Measurements from ENCODE around the gene NDUFS1.
"Not testable (repeated sequence)": the region's sequence is repeated elsewhere in the genome, so short reads cannot be mapped to it uniquely, and the experiment has no call there.

- TF ChIP-seq CTCF (IDR thresholded peaks at IDR 0.05; ENCODE audit: low read depth, low read length); EZH2phosphoT487 (IDR thresholded peaks at IDR 0.05; ENCODE audit: low read depth): not testable (repeated sequence)
Observed at GRCh38 chr2:206207316-206207715, 48.1 kb upstream of the NDUFS1 start.
